DOHH2 (cell line): ENCODE measurements around the gene ADAD2.

Experiments
- EZH2phosphoT487 ChIP-seq: fragments of 200-600 bp; sonication (generic); IDR thresholded peaks from 2 replicates; pipeline ENCODE4 v1.6.1; 2017; ENCODE audit warnings: borderline replicate concordance, mild to moderate bottlenecking, antibody characterized with exemption, low read length, moderate library complexity, mixed read lengths
- TF ChIP-seq, protein P1 (sequence below): fragments of 200-600 bp; sonication (generic); IDR thresholded peaks from one replicate; pipeline ENCODE4 v1.5.1; 2014; ENCODE audit warnings: antibody characterized with exemption, mild to moderate bottlenecking, low read depth, low read length; ENCODE audit not compliant: poor library complexity, severe bottlenecking

DNA sequence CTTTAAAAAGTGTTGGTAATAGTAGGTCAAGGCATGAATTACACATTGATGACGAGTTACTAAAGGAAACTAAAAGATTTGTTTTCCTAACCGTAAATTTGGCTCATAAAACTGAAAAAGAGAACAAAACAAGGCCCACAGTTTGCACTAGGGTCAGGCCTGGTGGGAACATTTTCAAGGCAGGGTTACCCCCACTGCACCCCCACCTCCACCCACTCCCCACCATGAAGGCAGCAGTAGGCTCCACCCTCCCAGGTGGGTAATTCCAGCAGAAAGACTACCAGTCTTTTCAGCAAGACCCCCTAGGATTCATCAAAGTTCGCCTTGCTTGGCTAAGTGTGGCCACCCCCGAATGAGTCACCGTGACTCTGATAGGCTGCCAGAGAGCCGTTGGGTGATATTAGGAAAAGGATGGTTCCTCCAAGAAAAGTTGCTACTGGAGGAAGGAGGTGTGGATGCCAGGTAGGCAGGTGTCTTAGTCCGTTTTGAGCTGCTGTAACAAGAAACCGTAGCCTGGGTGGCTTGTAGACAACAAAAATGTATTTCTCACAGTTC lies 37.2 kb upstream of the ADAD2 start:
- TF ChIP-seq, protein P1, sequence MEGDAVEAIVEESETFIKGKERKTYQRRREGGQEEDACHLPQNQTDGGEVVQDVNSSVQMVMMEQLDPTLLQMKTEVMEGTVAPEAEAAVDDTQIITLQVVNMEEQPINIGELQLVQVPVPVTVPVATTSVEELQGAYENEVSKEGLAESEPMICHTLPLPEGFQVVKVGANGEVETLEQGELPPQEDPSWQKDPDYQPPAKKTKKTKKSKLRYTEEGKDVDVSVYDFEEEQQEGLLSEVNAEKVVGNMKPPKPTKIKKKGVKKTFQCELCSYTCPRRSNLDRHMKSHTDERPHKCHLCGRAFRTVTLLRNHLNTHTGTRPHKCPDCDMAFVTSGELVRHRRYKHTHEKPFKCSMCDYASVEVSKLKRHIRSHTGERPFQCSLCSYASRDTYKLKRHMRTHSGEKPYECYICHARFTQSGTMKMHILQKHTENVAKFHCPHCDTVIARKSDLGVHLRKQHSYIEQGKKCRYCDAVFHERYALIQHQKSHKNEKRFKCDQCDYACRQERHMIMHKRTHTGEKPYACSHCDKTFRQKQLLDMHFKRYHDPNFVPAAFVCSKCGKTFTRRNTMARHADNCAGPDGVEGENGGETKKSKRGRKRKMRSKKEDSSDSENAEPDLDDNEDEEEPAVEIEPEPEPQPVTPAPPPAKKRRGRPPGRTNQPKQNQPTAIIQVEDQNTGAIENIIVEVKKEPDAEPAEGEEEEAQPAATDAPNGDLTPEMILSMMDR: no peak
- TF ChIP-seq EZH2phosphoT487: no peak
